CD4-positive, alpha-beta T cell treated with Interleukin-1 beta for 1 hour (primary cell): ENCODE data around the gene RLN1.
A peak's percentile ranks its signal among the peaks of the same experiment; 100 is the strongest.
"Not testable (repeated sequence)": the region's sequence is repeated elsewhere in the genome, so short reads cannot be mapped to it uniquely, and the experiment has no call there.

Experiments
- DNase-seq, 2 donors: peaks; one replicate each; pipeline ENCODE4 v3.0.0-alpha.2; 2020 to 2022

Gene RLN1

GRCh38 chr9:5338992-5339981 lies at the start of gene RLN1:
RLN1 (minus strand) TSS chr9:5339876; CDS start chr9:5339746, 130 bp downstream.
- peak; percentile 9 to 31 for DNase-seq

DNA sequence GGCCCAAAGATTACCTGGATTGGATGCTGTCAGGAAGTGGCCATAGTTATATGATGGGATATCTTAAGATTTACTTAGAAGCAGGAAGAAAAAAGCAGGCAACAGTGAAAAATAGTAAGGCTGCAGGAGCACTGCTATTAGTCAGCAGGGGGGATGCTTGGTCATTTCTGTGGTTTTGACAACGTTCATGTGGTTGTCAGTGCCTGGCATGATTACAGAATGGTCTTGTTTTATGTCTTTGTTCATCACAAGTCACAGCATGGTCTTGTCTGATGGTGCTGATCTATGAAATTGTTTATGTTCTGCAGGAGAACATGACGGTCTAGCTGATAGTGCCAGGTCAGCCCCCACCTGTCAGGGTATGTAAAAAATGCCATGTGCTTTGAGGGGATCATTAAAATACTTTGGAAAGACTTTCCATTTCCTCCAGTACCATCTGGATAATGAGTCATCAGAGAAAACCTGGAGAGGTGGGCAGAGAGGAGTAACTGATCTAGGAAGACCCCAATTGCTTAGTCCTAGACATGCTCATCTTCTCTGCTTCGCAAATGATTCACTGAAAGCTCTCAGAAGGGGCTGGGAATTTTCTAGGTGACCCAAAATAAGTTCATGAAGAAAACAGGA lies 49.5 kb upstream of the RLN1 start:
- no peak for DNase-seq

GRCh38 chr9:5388026-5388819 lies 48.5 kb upstream of the RLN1 start:
- DNase-seq: no peak

GRCh38 chr9:5384436-5384835 lies 44.8 kb upstream of the RLN1 start:
- DNase-seq: no peak

DNA sequence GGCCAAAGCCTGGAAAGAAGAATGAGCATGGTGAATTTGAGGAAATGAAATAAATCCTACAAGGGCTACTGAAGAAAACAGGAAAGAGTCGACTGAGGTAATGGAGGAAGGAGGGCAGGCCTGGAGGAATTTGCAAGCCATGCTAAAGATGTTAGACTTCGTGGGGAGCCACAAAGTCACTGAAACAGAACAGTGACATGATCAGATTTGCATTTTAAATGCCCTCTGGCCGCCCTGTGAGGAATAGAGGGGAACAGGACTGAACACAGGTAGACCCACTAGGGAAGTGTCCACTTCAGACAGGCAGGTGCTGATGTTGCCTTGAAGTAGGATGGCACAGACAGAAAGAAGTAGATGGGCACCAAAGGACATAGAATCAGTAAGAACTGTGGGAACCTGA lies 42.8 kb upstream of the RLN1 start:
- no peak for DNase-seq

DNA sequence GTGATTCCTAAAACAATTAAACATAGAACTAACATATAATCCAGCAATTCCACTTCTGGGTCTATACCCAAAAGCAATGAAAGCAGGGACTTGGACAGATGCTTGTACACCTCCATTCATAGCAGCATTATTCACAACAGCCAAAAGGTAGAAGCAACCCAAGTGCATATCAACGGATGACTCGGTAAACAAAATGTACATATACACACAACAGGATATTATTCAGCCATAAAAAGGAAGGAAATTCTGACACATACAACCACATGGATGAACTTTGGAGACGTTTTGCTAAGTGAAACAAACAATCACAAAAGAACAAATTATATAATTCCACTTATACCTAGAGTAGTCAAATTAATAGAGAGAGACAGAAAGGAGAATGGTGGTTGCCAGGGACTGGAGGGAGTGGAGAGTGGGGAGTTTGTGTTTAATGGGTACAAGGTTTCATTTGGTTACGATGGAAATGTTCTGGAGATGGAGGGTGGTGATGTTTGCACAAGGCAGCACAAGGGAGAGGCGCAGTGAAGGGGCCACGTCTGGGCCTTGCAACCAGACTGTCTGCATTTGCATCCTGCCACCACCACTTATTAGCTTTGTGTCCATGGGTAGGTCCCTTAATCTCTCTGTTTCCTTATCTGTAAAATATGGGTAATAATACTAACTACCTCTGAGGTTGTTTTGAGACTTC lies 36.3 kb upstream of the RLN1 start:
- peak in 1 of 2 donors; percentile 12 for DNase-seq

DNA sequence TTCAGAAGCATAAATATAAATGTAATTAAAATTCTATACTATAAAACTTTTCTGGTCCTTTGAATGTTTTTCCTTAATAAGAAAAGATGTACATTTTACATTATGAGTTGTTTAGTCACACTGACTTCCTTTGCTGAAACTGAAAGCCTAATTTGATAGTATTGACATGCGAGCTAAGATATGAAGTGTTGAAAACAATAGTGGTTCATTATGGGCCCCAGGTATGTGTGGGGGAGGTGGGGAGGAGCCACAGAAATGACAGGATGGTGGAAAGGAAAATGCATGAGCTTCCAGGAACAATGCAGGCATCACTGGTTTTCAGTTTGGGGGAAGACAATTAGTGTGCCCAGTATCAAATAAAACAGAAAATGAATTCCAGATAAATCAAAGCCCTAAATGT lies 35.4 kb upstream of the RLN1 start:
- no peak for DNase-seq

- no peak for DNase-seq
These were observed 24.8 kb upstream of the RLN1 start for GRCh38 chr9:5364294-5365024.

GRCh38 chr9:5361326-5362010 lies 21.8 kb upstream of the RLN1 start:
- no peak for DNase-seq

DNA sequence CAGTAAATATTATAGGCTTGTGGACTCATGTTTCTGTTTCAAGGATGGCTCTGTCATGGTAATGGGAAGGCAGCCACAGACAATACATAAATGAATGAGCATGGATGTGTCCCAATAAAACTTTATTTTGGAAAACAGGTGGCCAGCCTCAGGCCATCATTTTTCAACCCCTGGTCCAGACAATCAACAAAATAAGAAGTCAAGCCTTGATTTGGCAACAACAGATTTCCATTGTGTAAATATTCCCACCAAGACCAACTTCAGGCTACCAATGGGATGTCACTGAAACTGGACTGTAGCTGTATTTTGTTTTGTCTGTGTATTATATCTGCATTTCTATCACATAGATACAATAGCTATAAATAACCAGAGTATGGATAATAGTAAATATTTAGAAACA lies 20.7 kb upstream of the RLN1 start:
- DNase-seq: no peak

- no peak for DNase-seq
These were observed 17.9 kb upstream of the RLN1 start for GRCh38 chr9:5357431-5358105.

- no peak for DNase-seq
These were observed 16.1 kb upstream of the RLN1 start for GRCh38 chr9:5355817-5356216.

DNA sequence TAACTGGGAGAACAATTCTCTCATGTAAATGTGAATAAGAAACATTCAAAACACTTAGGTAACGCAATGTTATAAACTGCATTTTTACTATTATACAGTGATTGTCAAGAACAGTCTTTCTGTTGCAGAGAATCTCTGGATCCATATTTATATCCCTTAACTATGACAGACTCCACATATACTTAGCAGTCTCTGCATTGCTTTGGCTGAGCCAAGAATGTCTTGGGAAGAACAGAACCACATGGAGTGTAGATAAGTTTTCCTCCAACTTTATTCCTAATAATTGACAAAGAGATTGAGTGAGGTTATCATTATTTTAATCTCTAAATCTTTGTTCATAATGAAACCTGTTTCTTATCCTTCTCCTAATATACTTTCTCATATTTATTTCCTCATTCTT lies 15.6 kb upstream of the RLN1 start:
- DNase-seq: no peak

- no peak for DNase-seq
These were observed 14.5 kb upstream of the RLN1 start for GRCh38 chr9:5354184-5354583.

- peak; percentile 6 to 51 for DNase-seq
These were observed 13.1 kb upstream of the RLN1 start for GRCh38 chr9:5352637-5353248.

DNA sequence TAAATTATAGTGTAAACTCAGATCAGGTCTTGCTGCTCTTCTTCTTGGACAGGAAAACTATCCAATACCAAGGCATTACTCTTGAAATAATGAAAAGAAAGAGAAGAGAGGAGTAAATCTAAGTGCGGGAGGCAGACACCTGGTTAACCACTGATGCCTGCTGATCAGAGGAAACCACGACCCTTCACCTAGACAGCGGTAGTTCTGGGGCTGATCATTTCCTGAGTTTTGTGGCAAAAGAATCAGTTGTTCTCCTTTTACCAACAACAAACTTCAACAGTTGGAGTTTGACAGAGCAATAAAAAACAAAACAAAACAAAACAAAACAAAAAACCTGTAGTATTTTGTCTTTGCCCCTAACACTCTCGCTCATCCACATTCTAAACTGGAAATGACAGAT lies 3.0 kb downstream of the RLN1 start:
- peak; percentile 44 to 60 for DNase-seq

DNA sequence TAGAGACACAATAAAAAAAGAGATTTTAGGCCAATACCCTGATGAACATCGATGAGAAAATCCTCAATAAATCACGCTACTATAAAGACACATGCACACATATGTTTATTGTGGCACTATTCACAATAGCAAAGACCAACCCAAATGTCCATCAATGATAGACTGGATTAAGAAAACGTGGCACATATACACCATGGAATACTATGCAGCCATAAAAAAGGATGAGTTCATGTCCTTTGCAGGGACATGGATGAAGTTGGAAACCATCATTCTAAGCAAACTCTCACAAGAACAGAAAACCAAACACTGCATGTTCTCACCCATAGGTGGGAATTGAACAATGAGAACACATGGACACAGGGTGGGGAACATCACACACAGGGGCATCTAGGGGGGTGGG lies 8.4 kb downstream of the RLN1 start:
- DNase-seq: not testable (repeated sequence)

- peak; percentile 49 to 66 for DNase-seq
These were observed 12.7 kb downstream of the RLN1 start for GRCh38 chr9:5326893-5327548.

GRCh38 chr9:5326187-5326586 lies 13.5 kb downstream of the RLN1 start:
- DNase-seq: no peak

DNA sequence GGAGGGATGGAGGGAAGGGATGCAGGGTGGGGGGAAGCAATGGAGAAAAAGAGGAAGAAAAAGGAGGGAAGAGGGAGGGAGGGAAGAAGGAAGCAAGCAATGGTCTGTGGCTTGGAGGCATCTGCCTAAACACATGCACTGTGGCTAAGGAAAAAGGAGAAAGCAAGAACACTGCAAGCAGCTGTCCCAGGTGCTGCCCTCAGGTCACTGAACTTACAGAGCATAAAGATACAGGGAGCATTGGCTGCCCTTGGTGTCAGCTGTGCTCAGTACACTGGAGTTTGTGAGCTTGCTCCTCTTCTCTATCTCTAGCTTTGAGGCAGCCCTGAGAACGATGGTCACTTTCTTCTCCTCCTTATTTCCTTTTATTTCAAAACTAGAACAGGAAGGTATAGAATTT lies 18.1 kb downstream of the RLN1 start:
- DNase-seq: not testable (repeated sequence)
